Neural cell (in vitro differentiated cells): Measurements from ENCODE around the gene SERPINA3.

ENCODE experiments used
- CTCF ChIP-seq: fragments of 450-650 bp; IDR thresholded peaks from 2 replicates; pipeline ENCODE4 v1.5.1; 2014; ENCODE audit warnings: antibody characterized with exemption, mild to moderate bottlenecking, moderate library complexity; ENCODE audit not compliant: poor library complexity, severe bottlenecking
- POLR2AphosphoS5 ChIP-seq: IDR thresholded peaks from 2 replicates; pipeline ENCODE4 v1.6.1; 2012
- SMC3 ChIP-seq: fragments of 450-650 bp; conservative IDR thresholded peaks from 2 replicates; pipeline ENCODE4 v1.6.1; 2014; ENCODE audit warnings: antibody characterized with exemption, mild to moderate bottlenecking, moderate library complexity; ENCODE audit not compliant: poor library complexity
- TF ChIP-seq, protein P1 (sequence below): IDR thresholded peaks from 2 replicates; pipeline ENCODE4 v1.6.1; 2012; ENCODE audit warnings: borderline replicate concordance

- TF ChIP-seq POLR2AphosphoS5 (no peak), CTCF (no peak), SMC3 (no peak)
- TF ChIP-seq, protein P1, sequence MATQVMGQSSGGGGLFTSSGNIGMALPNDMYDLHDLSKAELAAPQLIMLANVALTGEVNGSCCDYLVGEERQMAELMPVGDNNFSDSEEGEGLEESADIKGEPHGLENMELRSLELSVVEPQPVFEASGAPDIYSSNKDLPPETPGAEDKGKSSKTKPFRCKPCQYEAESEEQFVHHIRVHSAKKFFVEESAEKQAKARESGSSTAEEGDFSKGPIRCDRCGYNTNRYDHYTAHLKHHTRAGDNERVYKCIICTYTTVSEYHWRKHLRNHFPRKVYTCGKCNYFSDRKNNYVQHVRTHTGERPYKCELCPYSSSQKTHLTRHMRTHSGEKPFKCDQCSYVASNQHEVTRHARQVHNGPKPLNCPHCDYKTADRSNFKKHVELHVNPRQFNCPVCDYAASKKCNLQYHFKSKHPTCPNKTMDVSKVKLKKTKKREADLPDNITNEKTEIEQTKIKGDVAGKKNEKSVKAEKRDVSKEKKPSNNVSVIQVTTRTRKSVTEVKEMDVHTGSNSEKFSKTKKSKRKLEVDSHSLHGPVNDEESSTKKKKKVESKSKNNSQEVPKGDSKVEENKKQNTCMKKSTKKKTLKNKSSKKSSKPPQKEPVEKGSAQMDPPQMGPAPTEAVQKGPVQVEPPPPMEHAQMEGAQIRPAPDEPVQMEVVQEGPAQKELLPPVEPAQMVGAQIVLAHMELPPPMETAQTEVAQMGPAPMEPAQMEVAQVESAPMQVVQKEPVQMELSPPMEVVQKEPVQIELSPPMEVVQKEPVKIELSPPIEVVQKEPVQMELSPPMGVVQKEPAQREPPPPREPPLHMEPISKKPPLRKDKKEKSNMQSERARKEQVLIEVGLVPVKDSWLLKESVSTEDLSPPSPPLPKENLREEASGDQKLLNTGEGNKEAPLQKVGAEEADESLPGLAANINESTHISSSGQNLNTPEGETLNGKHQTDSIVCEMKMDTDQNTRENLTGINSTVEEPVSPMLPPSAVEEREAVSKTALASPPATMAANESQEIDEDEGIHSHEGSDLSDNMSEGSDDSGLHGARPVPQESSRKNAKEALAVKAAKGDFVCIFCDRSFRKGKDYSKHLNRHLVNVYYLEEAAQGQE = no peak
Observed at GRCh38 chr14:94582851-94583250, 29.3 kb upstream of the SERPINA3 start.
